Muscle layer of duodenum (tissue), 2 donors: ENCODE results near the gene HOXD4.

Experiments
- H3K27ac ChIP-seq: one replicate; pipeline ENCODE4 v1.7.0; 2013; ENCODE audit warnings: mild to moderate bottlenecking, low read length
- H3K27me3 ChIP-seq: one replicate; pipeline ENCODE4 v1.7.0; 2013; ENCODE audit warnings: low read depth, mild to moderate bottlenecking, control low read depth, low read length
- H3K36me3 ChIP-seq, 2 donors: one replicate each; pipeline ENCODE4 v1.7.0; 2013; ENCODE audit warnings: low read length in 2 of 2, control low read depth in 1 of 2, mild to moderate bottlenecking in 1 of 2; ENCODE audit not compliant: insufficient read depth in 2 of 2, control insufficient read depth in 1 of 2
- H3K4me1 ChIP-seq, 2 donors: one replicate each; pipeline ENCODE4 v1.7.0; 2013; ENCODE audit warnings: low read length in 2 of 2, mild to moderate bottlenecking in 2 of 2, control low read depth in 1 of 2, moderate library complexity in 1 of 2; ENCODE audit not compliant: insufficient read depth in 2 of 2, control insufficient read depth in 1 of 2
- H3K4me3 ChIP-seq, 2 donors: one replicate each; pipeline ENCODE4 v1.7.0; 2013; ENCODE audit warnings: low read length in 2 of 2, low read depth in 1 of 2, mild to moderate bottlenecking in 1 of 2
- H3K9me3 ChIP-seq, 2 donors: one replicate each; pipeline ENCODE4 v1.7.0; 2013; ENCODE audit warnings: low read length in 2 of 2, control low read depth in 1 of 2, mild to moderate bottlenecking in 1 of 2; ENCODE audit not compliant: control insufficient read depth in 1 of 2
- donor health status: healthy.

Gene HOXD4

DNA sequence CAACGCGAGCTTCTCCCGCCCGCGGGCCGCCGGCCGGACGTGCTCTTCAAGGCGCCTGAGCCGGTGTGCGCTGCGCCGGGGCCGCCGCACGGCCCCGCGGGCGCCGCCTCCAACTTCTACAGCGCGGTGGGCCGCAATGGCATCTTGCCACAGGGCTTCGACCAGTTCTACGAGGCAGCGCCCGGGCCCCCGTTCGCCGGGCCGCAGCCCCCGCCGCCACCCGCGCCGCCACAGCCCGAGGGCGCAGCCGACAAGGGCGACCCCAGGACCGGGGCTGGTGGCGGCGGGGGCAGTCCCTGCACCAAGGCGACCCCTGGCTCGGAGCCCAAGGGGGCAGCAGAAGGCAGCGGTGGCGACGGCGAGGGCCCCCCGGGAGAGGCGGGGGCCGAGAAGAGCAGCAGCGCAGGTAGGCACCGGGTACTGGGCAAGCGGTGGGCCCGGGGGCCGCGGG lies 43.6 kb upstream of the HOXD4 start:
- peaks cover 0 to 10% of the 10 kb centered on the region in 2 donors for H3K9me3 ChIP-seq
- H3K4me1 ChIP-seq: peaks cover 0 to 48% of the 10 kb centered on the region in 2 donors
- H3K27ac ChIP-seq: no peak overlapping the region
- peaks cover 89% of the 10 kb centered on the region for H3K27me3 ChIP-seq
- no peaks in the 10 kb centered on the region for H3K36me3 ChIP-seq
- no peak overlapping the region for H3K4me3 ChIP-seq

DNA sequence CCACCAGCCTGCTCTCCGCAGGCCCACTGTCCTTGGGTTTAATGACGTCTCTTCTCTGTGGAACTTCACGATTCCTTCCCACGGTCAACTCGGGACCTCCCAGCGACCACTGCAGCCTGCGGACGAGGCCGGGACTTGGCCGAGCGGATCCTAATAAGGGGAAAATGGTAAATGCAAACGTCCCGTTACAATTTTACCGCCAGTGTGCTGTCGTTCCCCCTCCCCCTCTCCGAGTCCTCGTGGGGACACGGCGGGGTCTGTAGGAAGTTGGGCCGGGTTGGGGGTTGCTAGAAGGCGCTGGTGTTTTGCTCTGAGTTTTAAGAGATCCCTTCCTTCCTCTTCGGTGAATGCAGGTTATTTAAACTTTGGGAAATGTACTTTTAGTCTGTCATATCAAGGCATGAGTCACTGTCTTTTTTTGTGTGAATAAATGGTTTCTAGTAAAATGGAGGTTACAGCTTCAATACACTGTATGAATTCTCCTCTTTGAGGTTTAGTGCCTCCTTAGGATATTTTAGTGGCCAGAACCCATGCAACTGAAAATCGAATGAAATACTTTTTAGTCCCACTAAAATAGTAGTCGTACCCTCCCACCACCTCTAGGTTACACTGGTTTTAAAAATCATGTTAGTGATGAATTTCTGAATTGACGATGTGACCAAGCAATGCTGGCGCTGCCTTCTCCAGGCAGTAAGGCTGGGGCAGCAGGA lies 42.0 kb upstream of the HOXD4 start:
- Histone ChIP-seq H3K36me3 (no peaks in the 10 kb centered on the region), H3K9me3 (peaks cover 0 to 10% of the 10 kb centered on the region in 2 donors), H3K27me3 (peaks cover 89% of the 10 kb centered on the region), H3K4me3 (no peak overlapping the region), H3K4me1 (peaks cover 0 to 39% of the 10 kb centered on the region in 2 donors), H3K27ac (no peak overlapping the region)

GRCh38 chr2:176109946-176110345 lies 41.4 kb upstream of the HOXD4 start:
- Histone ChIP-seq H3K36me3 (no peaks in the 10 kb centered on the region), H3K4me1 (peaks cover 0 to 33% of the 10 kb centered on the region in 2 donors), H3K4me3 (no peak overlapping the region), H3K27ac (no peak overlapping the region), H3K27me3 (peaks cover 89% of the 10 kb centered on the region), H3K9me3 (peaks cover 0 to 10% of the 10 kb centered on the region in 2 donors)

- Histone ChIP-seq H3K27ac (no peak overlapping the region), H3K4me3 (no peak overlapping the region), H3K27me3 (peaks cover 86% of the 10 kb centered on the region)
These were observed 40.7 kb upstream of the HOXD4 start for GRCh38 chr2:176110415-176111308.

DNA sequence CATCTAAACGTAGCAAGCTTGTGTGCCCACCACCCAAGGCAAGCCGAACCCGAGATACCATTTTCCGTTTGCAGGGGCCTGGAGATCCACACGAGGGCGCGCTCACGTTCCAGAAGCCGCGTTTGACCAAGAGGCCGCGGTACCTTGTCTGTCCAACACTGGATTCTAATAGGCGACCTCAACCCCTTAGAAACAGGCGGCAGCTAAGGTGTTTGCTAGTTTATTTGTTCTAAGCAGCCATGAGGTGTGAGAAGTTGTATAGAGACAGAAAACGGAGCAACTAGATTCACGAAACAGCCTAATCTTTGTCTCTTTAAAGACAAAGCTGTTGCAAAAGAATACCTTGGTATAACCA lies 40.1 kb upstream of the HOXD4 start:
- Histone ChIP-seq H3K9me3 (peaks cover 0 to 10% of the 10 kb centered on the region in 2 donors), H3K27ac (no peak overlapping the region), H3K4me1 (peaks cover 0 to 32% of the 10 kb centered on the region in 2 donors), H3K4me3 (no peak overlapping the region), H3K36me3 (no peaks in the 10 kb centered on the region), H3K27me3 (peaks cover 86% of the 10 kb centered on the region)

More at GRCh38 chr2:176110415-176111308, 40.7 kb upstream of the HOXD4 start:
- peaks cover 0 to 10% of the 10 kb centered on the region in 2 donors for H3K9me3 ChIP-seq
- H3K36me3 ChIP-seq: no peaks in the 10 kb centered on the region
- H3K4me1 ChIP-seq: peaks cover 0 to 27% of the 10 kb centered on the region in 2 donors

- Histone ChIP-seq H3K9me3 (peaks cover 0 to 10% of the 10 kb centered on the region in 2 donors), H3K36me3 (no peaks in the 10 kb centered on the region), H3K4me1 (peaks cover 0 to 30% of the 10 kb centered on the region in 2 donors), H3K27ac (no peak overlapping the region), H3K4me3 (no peak overlapping the region), H3K27me3 (peaks cover 86% of the 10 kb centered on the region)
These were observed 39.4 kb upstream of the HOXD4 start for GRCh38 chr2:176111846-176112374.

GRCh38 chr2:176112375-176113302 lies 38.7 kb upstream of the HOXD4 start:
- Histone ChIP-seq H3K4me1 (peaks cover 0 to 24% of the 10 kb centered on the region in 2 donors), H3K27me3 (peaks cover 89% of the 10 kb centered on the region), H3K4me3 (no peak overlapping the region), H3K27ac (no peak overlapping the region), H3K36me3 (no peaks in the 10 kb centered on the region), H3K9me3 (peaks cover 0 to 10% of the 10 kb centered on the region in 2 donors)

- Histone ChIP-seq H3K4me1 (peaks cover 0 to 18% of the 10 kb centered on the region in 2 donors), H3K27ac (no peak overlapping the region), H3K36me3 (no peaks in the 10 kb centered on the region), H3K4me3 (no peak overlapping the region), H3K27me3 (peaks cover 94% of the 10 kb centered on the region), H3K9me3 (peaks cover 2 to 10% of the 10 kb centered on the region in 2 donors)
These were observed 37.0 kb upstream of the HOXD4 start for GRCh38 chr2:176114120-176114929.

- peaks cover 0 to 18% of the 10 kb centered on the region in 2 donors for H3K4me1 ChIP-seq
- H3K9me3 ChIP-seq: peaks cover 2 to 9% of the 10 kb centered on the region in 2 donors
- no peak overlapping the region for H3K27ac ChIP-seq
- no peaks in the 10 kb centered on the region for H3K36me3 ChIP-seq
- H3K27me3 ChIP-seq: peaks cover 93% of the 10 kb centered on the region
- no peak overlapping the region for H3K4me3 ChIP-seq
These were observed 36.3 kb upstream of the HOXD4 start for GRCh38 chr2:176114930-176115625.
